Keratinocyte (primary cell): ENCODE results near the gene REXO1.

Experiments
- EZH2 ChIP-seq: IDR thresholded peaks from one replicate; pipeline ENCODE4 v1.6.1; 2012; ENCODE audit warnings: inconsistent platforms, mild to moderate bottlenecking, low read length, moderate library complexity
- TF ChIP-seq, protein P1 (sequence below), 3 experiments: IDR thresholded peaks in 1 of 3; conservative IDR thresholded peaks in 1 of 3; optimal IDR thresholded peaks in 1 of 3; 2 replicates in 2 of 3; 3 replicates in 1 of 3; pipeline versions ENCODE3 to v1.5.1; 2011; ENCODE audit warnings: low read length in 3 of 3, mild to moderate bottlenecking in 3 of 3, moderate library complexity in 2 of 3, control low read depth in 1 of 3, inconsistent platforms in 1 of 3; ENCODE audit not compliant: insufficient read depth in 2 of 3; ENCODE audit errors: extremely low read depth in 1 of 3

DNA sequence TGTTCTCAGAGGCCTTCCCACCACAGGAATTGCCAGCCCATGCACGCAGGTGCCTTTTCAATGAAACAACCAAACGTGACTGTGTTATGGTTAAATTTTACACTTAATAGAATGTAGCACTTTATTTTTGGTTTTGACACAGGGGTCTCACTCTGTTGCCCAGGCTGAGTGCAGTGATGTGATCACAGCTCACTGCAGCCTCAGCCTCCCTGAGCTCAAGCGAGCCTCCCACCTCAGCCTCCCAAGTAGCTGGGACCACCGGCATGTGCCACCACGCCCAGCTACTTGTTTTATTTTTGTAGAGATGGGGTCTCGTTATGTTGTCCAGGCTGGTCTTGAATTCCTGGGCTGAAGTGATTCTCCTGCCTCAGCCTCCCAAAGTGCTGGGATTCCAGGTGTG is 43.4 kb downstream of the REXO1 start:
- TF ChIP-seq, protein P1, sequence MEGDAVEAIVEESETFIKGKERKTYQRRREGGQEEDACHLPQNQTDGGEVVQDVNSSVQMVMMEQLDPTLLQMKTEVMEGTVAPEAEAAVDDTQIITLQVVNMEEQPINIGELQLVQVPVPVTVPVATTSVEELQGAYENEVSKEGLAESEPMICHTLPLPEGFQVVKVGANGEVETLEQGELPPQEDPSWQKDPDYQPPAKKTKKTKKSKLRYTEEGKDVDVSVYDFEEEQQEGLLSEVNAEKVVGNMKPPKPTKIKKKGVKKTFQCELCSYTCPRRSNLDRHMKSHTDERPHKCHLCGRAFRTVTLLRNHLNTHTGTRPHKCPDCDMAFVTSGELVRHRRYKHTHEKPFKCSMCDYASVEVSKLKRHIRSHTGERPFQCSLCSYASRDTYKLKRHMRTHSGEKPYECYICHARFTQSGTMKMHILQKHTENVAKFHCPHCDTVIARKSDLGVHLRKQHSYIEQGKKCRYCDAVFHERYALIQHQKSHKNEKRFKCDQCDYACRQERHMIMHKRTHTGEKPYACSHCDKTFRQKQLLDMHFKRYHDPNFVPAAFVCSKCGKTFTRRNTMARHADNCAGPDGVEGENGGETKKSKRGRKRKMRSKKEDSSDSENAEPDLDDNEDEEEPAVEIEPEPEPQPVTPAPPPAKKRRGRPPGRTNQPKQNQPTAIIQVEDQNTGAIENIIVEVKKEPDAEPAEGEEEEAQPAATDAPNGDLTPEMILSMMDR (optimal IDR thresholded peaks at IDR 0.05 in 1 of 3, IDR thresholded peaks at IDR 0.05 in 1 of 3, conservative IDR thresholded peaks at IDR 0.05 in 1 of 3; ENCODE audit: extremely low read depth in 1 of 3, insufficient read depth in 2 of 3, low read length in 3 of 3): no peak
- no peak for TF ChIP-seq EZH2
